ENCODE results near the gene EMP1. TPM values are rescaled to one million over a fixed set of nuclear protein-coding genes. Genes with fewer than 3 reads are reported as not detected.

The EMP1 gene
- total and polyA plus RNA-seq, 2 of the 8 experiments (the other 6 are each of a cell fraction or from before 2014, with no cell fraction given): 0.17 to 0.65 TPM

DNA sequence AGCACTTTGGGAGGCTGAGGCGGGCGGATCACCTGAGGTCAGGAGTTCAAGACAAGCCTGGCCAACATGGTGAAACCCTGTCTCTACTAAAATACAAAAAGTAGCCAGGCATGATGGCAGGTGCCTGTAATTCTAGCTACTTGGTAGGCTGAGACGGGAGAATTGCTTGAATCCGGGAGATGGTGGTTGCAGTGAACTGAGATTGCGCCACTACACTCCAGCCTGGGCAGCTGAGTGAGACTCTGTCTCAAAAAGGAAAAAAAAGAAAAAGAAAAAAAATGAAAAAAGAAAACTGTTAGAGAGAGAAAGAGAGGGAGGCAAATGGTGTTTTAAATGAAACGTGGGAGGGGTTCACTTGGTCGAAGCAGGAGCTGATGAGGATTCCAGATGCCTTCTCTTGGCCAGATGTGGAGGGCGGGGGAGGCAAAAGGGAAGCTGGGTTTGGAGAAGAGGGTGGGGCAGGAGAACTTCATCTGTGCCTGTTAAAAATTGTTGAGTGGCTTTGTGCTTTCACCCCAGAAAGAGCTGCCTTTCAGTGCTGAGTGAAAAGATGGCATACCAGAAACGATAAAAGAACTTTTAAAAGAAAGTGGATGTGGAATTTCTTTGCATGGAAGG, 1.1 kb downstream of the EMP1 start:
- H3K23me2 ChIP-seq (ENCODE audit: low read depth, low read length): no peaks in the 10 kb centered on the region
- WGBS, 2 experiments (ENCODE audit: extremely low coverage in 1 of 2, insufficient coverage in 1 of 2, insufficient read length in 1 of 2, insufficient replicate concordance in 2 of 2, low coverage in 1 of 2, low lambda C conversion rate in 2 of 2, missing lambda C conversion rate in 1 of 2): 81% methylated on average over 7 of the region's 9 CpGs; no CpG with 5 or more reads in 1 of the 2 experiments

More for the DNA sequence above, 1.1 kb downstream of the EMP1 start:
- Histone ChIP-seq H4K5ac (ENCODE audit: insufficient read length, low read depth, low read length) (no peak overlapping the region), H3K9ac (replicated peaks in 1 of 4; ENCODE audit: extremely low read depth in 1 of 4, low read depth in 3 of 4, low read length in 3 of 4) (no peak overlapping the region), H3K56ac (replicated peaks; ENCODE audit: insufficient read length, low read depth, low read length) (no peak overlapping the region), H3K79me2 (ENCODE audit: control insufficient read depth in 1 of 2, insufficient read depth in 2 of 2, low read length in 2 of 2) (no peaks in the 10 kb centered on the region), H2BK5ac (ENCODE audit: low read depth, low read length) (no peak overlapping the region), H3K4ac (replicated peaks; ENCODE audit: insufficient read length, low read depth, low read length) (no peak overlapping the region), H3K36me3 (ENCODE audit: control insufficient read depth in 2 of 4, insufficient read depth in 4 of 4, low read length in 3 of 4) (no peaks in the 10 kb centered on the region), H2BK20ac (ENCODE audit: low read length) (no peak overlapping the region), H3K14ac (ENCODE audit: insufficient read length) (no peak overlapping the region), H4K8ac (ENCODE audit: extremely low read depth, insufficient read depth, low read length) (no peak overlapping the region; the same call in 1 of the 2 replicates), H3K27me3 (replicated peaks in 1 of 4; ENCODE audit: control insufficient read depth in 3 of 4, extremely low read depth in 1 of 4, insufficient read depth in 3 of 4, low read length in 3 of 4) (no peaks in the 10 kb centered on the region), H2BK12ac (ENCODE audit: low read depth, low read length) (no peak overlapping the region), H3K79me1 (ENCODE audit: low read depth, low read length) (no peaks in the 10 kb centered on the region), H4K91ac (replicated peaks; ENCODE audit: insufficient read length, low read length) (no peak overlapping the region), H3K4me3 (ENCODE audit: extremely low read depth in 1 of 4, insufficient read depth in 2 of 4, low read depth in 3 of 4, low read length in 4 of 4) (no peak overlapping the region), H3K18ac (ENCODE audit: extremely low read depth, low read length) (no peak overlapping the region), H2BK120ac (replicated peaks; ENCODE audit: low read depth, low read length) (no peak overlapping the region), H4K20me1 (replicated peaks in 1 of 2; ENCODE audit: control insufficient read depth in 1 of 2, insufficient read depth in 2 of 2, low read length in 2 of 2) (no peaks in the 10 kb centered on the region), H3K4me2 (ENCODE audit: insufficient read depth in 1 of 2, low read depth in 2 of 2, low read length in 2 of 2) (no peak overlapping the region), H3K4me1 (replicated peaks in 1 of 4; ENCODE audit: control insufficient read depth in 3 of 4, insufficient read depth in 4 of 4, low read length in 3 of 4) (peaks cover 1 to 5% (median 3%) of the 10 kb centered on the region in 4 experiments; a peak in 3 of 7 replicates), H2BK15ac (ENCODE audit: low read length) (no peak overlapping the region), H2AK5ac (ENCODE audit: low read depth, low read length) (no peak overlapping the region), H2AFZ (ENCODE audit: low read length) (no peak overlapping the region), H3K27ac (ENCODE audit: low read depth, low read length) (no peak overlapping the region), H3K23ac (ENCODE audit: insufficient read length) (no peak overlapping the region), H3K9me3 (ENCODE audit: insufficient read depth in 2 of 2, low read depth in 1 of 2, low read length in 1 of 2) (no peaks in the 10 kb centered on the region)
- POLR2A ChIA-PET (ENCODE audit: partially characterized antibody): interaction anchor here (0.6 to 1.7 kb wide), 2 partner anchors 14 to 110 kb away, joined by 4 to 5 read pairs; no protein-coding TSS in a partner anchor
- FAIRE-seq: no peak
- TF ChIP-seq CEBPB (IDR thresholded peaks at IDR 0.05; ENCODE audit: low read depth, low read length) (0 out of 2 replicates have a peak, but pooled peaks have one; percentile 3), SP2 (IDR thresholded peaks at IDR 0.05; ENCODE audit: low read length) (no peak)
- CTCF ChIA-PET (ENCODE audit: partially characterized antibody): interaction anchor here (0.7 to 3.2 kb wide), 7 partner anchors 11 to 255 kb away, joined by 3 to 11 read pairs (median 4); partner anchors contain the start of gene FAM234B
- no peak for DNase-seq (ENCODE audit: low read depth in 1 of 2, low spot score in 2 of 2)

Data from H1 (cell line).